Inflammatory macrophage treated with lipopolysaccharide for 1 hour (primary cell): ENCODE data around the gene ANKRD28.

ENCODE experiments used
- DNase-seq, 2 donors: peaks; one replicate each; pipeline ENCODE4 v3.0.0-alpha.2; 2020 to 2022

The ANKRD28 gene

GRCh38 chr3:15716178-15716577 lies 81.6 kb downstream of the ANKRD28 start:
- DNase-seq: no peak

GRCh38 chr3:15714448-15714847 lies 83.3 kb downstream of the ANKRD28 start:
- DNase-seq: no peak

GRCh38 chr3:15713364-15713763 lies 84.4 kb downstream of the ANKRD28 start:
- no peak for DNase-seq

GRCh38 chr3:15711281-15711680 lies 86.5 kb downstream of the ANKRD28 start:
- no peak for DNase-seq

GRCh38 chr3:15708882-15709677 lies 88.7 kb downstream of the ANKRD28 start:
- no peak for DNase-seq

- DNase-seq: no peak
Observed at GRCh38 chr3:15707779-15708178, 90.0 kb downstream of the ANKRD28 start.

GRCh38 chr3:15703346-15703745 lies 94.4 kb downstream of the ANKRD28 start:
- DNase-seq: no peak

- no peak for DNase-seq
Observed at GRCh38 chr3:15694628-15695027, 103.2 kb downstream of the ANKRD28 start.

GRCh38 chr3:15693355-15693754 lies 104.4 kb downstream of the ANKRD28 start:
- DNase-seq: no peak

GRCh38 chr3:15690748-15691147 lies 107.0 kb downstream of the ANKRD28 start:
- DNase-seq: no peak

GRCh38 chr3:15690230-15690629 lies 107.5 kb downstream of the ANKRD28 start:
- DNase-seq: no peak

GRCh38 chr3:15685927-15686326 lies 111.9 kb downstream of the ANKRD28 start:
- peak in 1 of 2 donors; percentile 35 for DNase-seq

- DNase-seq: peak in 1 of 2 donors; percentile 19
Observed at GRCh38 chr3:15683253-15683652, 114.5 kb downstream of the ANKRD28 start.

- peak; percentile 48 to 55 for DNase-seq
Observed at GRCh38 chr3:15682561-15683185, 115.1 kb downstream of the ANKRD28 start.

- peak; percentile 81 to 85 for DNase-seq
Observed at GRCh38 chr3:15681668-15682067, 116.1 kb downstream of the ANKRD28 start.

- no peak for DNase-seq
Observed at GRCh38 chr3:15679306-15679705, 118.5 kb downstream of the ANKRD28 start.

- DNase-seq: no peak
Observed at GRCh38 chr3:15676259-15676658, 121.5 kb downstream of the ANKRD28 start.

- no peak for DNase-seq
Observed at GRCh38 chr3:15673536-15673935, 124.2 kb downstream of the ANKRD28 start.

- no peak for DNase-seq
Observed at GRCh38 chr3:15667484-15667883, 130.3 kb downstream of the ANKRD28 start.

GRCh38 chr3:15666277-15666676 lies 131.5 kb downstream of the ANKRD28 start:
- DNase-seq: no peak

GRCh38 chr3:15665510-15666150 lies 132.1 kb downstream of the ANKRD28 start:
- no peak for DNase-seq

GRCh38 chr3:15664144-15664543 lies 133.6 kb downstream of the ANKRD28 start:
- no peak for DNase-seq

- DNase-seq: no peak
Observed at GRCh38 chr3:15660055-15660935, 137.5 kb downstream of the ANKRD28 start.
